NCI-H82 treated with DMSO at 0.1 percent for 48 hours (cell line): ENCODE results near the gene RCHY1.
"Not testable (repeated sequence)": the region's sequence is repeated elsewhere in the genome, so short reads cannot be mapped to it uniquely, and the experiment has no call there.

Experiments
- DNase-seq: peaks from one replicate; lab custom pipeline; 2025; ENCODE audit not compliant: unreplicated experiment; lab: John Stamatoyannopoulos, UW

The RCHY1 gene

DNA sequence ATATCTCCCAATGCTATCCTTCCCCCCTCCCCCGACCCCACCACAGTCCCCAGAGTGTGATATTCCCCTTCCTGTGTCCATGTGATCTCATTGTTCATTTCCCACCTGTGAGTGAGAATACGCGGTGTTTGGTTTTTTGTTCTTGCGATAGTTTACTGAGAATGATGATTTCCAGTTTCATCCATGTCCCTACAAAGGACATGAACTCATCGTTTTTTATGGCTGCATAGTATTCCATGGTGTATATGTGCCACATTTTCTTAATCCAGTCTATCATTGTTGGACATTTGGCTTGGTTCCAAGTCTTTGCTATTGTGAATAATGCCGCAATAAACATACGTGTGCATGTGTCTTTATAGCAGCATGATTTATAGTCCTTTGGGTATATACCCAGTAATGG is 5.2 kb upstream of the RCHY1 start:
- not testable (repeated sequence) for DNase-seq

DNA sequence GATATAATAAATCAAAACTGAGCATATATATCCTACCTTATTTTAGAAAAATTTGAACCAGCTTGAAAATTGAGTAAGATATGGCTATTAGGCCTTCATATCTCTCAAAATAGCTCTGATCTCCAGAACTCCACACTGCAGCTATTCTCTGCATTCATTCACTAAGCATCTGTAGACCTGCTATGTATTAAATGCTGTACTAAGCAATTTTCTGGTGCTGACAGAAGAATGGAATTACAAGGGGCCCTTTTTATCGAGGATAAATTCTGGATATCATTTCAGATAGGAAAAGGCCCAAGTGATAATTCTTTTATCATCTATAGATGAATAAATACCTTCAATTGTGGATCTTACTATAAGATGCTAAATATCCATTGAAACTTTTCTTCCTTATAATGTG is 1.9 kb upstream of the RCHY1 start:
- DNase-seq: no peak

DNA sequence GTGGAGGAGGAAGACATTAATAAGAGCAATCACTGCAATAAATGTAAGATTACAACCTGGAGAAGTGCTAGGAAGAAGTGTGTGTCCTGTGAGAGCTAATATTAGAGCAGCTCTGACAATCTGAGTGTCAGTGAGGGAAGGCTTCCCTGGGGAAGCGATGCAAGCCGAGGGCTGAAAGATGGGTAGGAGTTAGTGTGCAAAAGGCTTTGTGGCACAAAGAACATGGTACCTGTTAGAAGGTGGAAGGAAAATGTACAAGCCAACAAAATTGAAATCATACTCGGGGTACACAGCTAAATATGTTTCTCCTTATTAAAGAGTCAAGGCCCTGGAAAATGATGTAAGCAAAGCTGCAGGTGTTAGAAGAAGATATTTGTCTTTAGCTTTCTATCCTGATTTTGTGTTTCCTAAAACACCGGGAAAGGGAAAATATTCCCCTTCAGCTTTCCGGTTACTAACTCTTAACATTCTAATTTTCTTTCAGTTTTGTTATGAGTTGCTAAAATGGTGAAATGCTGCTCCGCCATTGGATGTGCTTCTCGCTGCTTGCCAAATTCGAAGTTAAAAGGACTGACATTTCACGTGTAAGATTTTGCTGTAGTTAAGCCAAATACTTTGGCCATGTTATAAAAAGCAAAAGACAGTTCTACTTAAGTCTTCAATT is 878 bp upstream of the RCHY1 start:
- DNase-seq: no peak

DNA sequence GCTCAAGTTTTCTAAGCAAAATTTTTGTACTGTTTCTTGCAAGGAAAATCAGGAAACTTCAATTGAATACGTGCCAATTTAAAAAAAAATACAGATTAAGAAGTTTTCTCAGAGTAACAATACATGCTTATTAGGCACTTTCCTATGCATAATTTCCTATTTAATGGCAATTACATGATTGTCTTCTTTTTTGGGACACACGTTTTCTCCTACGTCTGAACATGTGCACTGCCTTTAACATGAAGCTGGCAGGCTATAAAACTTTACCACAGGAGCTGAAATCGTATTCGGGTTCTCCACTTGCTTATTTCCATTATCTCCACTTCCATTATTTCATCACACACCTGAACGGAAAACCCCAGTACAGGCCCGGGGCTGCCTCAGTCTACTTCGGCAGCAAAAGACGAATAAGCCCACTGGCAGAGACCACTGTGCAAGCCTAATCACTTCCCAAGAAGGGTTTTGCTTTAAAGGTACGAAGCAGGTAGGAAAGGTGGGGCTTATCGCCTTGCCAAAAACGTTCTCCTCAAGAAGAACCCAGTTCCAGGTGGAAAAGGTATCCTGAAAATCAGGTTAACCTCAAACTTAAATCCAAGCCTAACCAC is 575 bp downstream of the RCHY1 start:
- DNase-seq: no peak

- DNase-seq: no peak
These were observed 1.6 kb downstream of the RCHY1 start for GRCh38 chr4:75512386-75513211.

DNA sequence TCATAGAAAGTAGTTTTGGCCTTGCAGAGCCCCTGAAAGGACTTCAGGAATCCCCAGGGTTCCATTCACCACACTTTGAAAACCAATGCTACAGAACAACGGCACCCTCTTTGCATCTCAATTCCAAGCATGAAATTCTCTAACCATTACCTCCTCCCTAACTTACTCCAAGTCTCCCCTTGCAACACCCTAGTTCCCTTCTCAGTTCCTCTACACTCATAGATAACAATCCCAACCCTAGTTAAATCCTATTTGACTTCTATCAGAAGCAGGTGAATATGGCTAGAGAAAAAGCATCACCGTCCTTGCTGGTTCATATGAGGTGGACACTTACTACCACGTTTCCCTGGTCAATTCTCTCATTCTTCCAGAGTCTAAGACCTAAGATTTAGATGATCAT is 2.4 kb downstream of the RCHY1 start:
- no peak for DNase-seq

DNA sequence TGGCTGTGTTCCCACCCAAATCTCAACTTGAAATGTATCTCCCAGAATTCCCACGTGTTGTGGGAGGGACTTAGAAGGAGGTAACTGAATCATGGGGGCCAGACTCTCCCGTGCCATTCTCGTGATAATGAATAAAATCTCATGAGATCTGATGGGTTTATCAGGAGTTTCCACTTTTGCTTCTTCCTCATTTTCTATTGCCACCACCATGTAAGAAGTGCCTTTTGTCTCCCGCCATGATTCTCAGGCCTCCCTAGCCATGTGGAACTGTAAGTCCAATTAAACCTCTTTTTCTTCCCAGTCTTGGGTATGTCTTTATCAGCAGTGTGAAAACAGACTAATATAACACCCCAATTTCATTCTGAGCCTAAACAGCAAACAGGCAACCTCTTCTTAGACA is 4.6 kb downstream of the RCHY1 start:
- not testable (repeated sequence) for DNase-seq

GRCh38 chr4:75505630-75506029 is 8.6 kb downstream of the RCHY1 start:
- DNase-seq: no peak

- no peak for DNase-seq
These were observed 11.5 kb downstream of the RCHY1 start for GRCh38 chr4:75502671-75503070.

DNA sequence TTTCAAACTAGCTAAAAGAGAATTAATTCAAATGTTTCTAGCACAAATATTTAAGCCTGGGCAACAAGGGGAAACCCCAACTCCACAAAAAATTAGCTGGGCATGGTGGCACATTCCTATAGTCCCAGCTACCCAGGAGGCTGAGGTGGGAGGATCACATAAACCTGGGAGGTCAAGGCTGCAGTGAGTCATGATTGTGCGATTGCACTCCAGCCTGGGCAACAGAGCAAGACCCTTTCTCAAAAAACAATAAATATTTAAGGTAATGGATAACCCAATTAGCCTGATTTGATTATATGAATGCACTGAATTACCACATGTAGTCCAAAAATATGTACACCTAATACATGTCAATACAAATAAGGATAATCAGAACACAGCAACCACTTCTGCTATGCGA is 14.3 kb downstream of the RCHY1 start:
- DNase-seq: no peak

DNA sequence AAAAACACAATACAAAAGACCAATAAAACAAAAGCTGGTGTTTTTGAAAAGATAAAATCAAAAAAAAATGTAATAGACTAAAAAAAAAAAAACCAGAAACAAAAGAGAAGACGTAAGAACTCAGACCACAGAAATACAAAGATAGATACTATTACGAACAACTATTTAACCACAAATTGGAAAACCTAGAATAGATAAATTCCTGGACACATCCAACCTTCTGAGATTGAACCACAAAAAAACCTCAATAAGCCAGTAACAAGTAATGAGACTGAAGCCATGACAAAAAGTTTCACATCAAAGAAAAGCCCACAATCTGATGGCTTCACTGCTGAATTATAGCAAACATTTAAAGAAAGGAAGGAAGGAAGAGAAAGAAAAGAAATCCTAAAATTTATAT is 16.2 kb downstream of the RCHY1 start:
- DNase-seq: no peak

DNA sequence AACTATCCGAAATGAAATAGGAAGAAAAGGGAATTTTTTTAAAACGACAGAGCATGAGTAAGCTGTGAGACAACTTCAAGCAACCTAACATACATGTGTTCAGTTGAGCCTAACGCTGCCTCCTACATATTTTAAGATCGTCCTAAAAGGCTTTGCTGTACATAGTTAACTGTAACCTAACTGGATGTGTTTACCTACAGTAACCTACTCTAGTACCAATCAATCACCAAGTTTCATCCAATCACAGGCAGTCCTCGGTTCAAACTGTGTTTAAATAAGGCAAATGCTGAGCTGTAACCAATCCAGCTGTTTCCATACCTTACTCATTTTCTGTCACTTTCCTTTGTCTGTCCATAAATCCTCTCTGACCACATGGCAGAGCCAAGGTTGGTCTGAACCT is 17.1 kb downstream of the RCHY1 start:
- DNase-seq: no peak

- DNase-seq: no peak
These were observed 17.8 kb downstream of the RCHY1 start for GRCh38 chr4:75496406-75496805.

- DNase-seq: no peak
These were observed 18.7 kb downstream of the RCHY1 start for GRCh38 chr4:75495476-75495875.

DNA sequence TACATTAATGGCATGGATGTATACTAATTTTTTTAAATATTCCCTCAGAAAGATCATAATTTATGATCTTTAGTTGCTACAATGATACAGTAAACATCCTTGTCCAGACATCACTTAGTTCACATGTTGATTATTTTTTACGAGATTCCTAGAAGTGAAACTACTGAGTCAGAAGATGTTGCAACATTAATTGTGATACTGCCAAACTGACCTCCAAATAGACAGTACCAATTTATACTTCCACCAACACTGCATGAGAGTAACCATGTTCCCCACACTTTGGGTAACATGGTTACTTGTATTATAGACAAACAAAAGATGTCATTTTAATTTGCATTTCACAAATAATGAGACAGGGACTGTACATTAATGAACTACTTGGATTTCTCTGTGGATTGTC is 19.6 kb downstream of the RCHY1 start:
- no peak for DNase-seq

- DNase-seq: no peak
These were observed 24.0 kb downstream of the RCHY1 start for GRCh38 chr4:75490155-75490554.

DNA sequence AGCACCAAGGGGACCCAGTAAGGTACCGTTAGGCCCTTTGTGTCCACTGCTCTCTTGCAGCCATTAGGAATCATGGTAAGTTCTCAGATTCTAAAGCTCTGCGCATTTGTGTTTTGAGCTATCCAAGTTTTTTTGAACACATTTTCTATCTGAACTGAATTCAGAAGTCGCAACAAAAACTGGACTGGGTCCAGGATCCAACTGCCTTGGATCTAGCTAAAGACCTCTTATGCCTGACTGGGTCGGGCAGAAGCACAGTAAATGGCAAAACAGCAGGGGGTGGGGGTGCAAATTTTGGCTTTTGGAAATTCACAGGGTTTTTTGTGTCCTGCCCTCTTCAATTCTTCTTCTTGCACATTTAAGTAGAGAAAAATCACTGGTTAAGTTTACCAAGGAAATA is 30.0 kb downstream of the RCHY1 start:
- DNase-seq: no peak

DNA sequence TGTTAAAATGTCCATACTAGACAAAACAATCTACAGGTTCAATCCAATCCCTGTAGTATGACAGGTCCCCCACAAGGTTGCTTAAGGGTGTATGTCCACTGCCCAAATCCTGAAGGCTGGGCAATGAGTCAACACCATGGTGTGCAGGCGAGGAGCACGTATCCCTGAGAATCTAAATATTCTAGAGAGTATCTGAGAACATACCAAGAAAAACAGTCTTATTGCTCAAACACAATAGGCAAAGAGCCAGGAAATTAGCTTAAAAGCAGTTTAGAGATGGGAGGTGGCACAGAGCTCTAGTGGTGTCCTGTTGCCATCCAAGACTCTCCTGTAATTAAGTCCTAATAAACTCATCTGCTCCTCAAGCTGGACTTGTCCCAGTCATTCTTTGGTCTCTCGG is 37.0 kb downstream of the RCHY1 start:
- DNase-seq: no peak

DNA sequence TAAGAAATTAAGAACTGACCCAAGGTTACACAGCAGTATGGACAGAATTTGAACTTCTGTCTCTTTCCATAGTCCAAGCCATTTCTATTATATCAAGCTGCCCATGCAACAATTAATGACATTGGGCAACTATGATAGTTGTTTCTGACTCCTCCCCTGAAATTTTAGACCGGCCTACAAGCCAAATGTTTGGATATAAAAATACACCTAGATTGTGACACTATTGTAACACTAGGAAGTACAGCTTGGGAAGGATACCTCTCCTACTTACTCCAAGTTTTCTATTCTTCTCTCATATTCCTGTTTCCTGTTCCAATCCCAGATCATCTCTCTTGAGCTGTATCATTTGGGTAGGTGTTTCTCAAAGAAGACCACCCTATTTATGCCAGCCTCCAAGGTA is 43.5 kb downstream of the RCHY1 start:
- no peak for DNase-seq

DNA sequence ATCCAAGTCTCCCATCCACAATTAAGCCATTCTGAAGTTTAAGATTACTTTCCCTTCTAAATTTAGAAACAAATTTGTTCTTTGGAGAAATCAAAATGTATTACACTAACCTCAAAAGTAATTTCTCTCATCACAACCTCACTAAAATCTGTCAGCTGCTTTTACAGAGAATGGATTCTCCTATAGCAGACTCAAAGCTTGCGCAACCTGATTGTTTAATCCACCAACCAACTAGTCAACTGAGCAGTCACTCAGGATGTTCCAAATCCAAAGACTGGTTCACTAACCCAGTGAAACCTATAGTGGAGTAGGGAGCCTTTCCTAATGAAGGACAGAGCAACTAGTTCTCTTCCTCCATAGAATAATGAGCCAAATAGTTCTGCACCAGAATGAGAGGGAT is 44.3 kb downstream of the RCHY1 start:
- no peak for DNase-seq

DNA sequence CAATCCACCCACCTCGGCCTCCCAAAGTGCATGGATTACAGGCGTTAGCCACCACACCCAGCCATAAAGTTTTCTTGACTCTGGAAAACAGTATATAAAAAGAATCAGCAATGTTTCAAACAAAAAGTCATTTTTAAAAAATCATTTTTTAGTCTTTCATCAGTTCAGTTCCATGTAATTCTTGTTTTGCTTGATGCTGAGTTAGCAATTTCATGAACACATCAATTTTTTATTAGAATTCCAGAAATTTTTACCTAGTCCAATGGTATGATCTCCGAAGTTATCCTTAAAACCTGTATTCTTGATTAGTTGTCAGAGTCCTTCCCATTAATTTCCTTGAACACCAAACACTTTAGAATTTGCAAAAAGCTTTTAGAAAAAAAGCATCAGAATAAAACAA is 56.8 kb downstream of the RCHY1 start:
- DNase-seq: no peak

DNA sequence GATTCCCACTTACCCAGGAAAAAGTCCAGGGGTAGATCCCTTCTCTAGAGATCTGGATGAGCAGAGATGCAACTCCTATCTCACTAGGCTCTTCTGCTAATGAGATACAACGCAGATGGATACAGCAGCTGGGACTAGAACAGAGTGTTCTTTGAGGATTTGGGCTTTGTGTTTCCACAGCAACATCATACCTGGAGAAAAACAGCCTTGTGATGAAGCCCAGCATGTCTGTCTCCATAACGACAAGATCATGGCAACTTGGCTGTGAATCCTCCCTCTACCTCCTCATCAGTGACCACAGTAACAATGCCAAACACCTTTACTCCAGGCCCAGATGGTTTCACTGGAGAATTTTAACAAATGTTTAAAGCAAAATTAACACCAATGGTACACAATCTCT is 80.1 kb downstream of the RCHY1 start:
- no peak for DNase-seq
